Renal pelvis (tissue), 4 donors: ENCODE measurements around the gene DACT3. TPM values are rescaled to one million over a fixed set of nuclear protein-coding genes. Genes with fewer than 3 reads are reported as not detected.

Experiments
- DNase-seq: peaks from one replicate; pipeline ENCODE4 v3.0.0-alpha.2; 2013
- polyA plus RNA-seq, 3 donors: library from polyadenylated mRNA; unstranded; fragments of 120-200 nt; gene quantifications; one replicate each; pipeline ENCODE4 v1.2.1, GENCODE V29; 2013; ENCODE audit not compliant: insufficient read length in 3 of 3

The DACT3 gene
- polyA plus RNA-seq, 3 donors = 21.3 to 28.5 (median 23.0) TPM

GRCh38 chr19:46674416-46675178, 13.6 kb upstream of the DACT3 start:
- DNase-seq = peak; percentile 12

- no peak for DNase-seq
These were observed 9.8 kb upstream of the DACT3 start for GRCh38 chr19:46670813-46671212.

GRCh38 chr19:46668662-46669061, 7.7 kb upstream of the DACT3 start:
- DNase-seq = no peak

GRCh38 chr19:46665072-46665471, 4.1 kb upstream of the DACT3 start:
- no peak for DNase-seq

GRCh38 chr19:46661735-46662592, 982 bp upstream of the DACT3 start:
- peak; percentile 84 for DNase-seq

GRCh38 chr19:46660551-46661019, 397 bp downstream of the DACT3 start:
- DNase-seq = peak; percentile 29

- peak; percentile 78 for DNase-seq
These were observed 919 bp downstream of the DACT3 start for GRCh38 chr19:46660008-46660517.

- peak; percentile 73 for DNase-seq
These were observed 1.6 kb downstream of the DACT3 start for GRCh38 chr19:46659151-46660007.

GRCh38 chr19:46656541-46656940, 4.4 kb downstream of the DACT3 start:
- no peak for DNase-seq

- DNase-seq = no peak
These were observed 6.3 kb downstream of the DACT3 start for GRCh38 chr19:46654621-46655152.

GRCh38 chr19:46650445-46650844, 10.5 kb downstream of the DACT3 start:
- no peak for DNase-seq

- no peak for DNase-seq
These were observed 11.7 kb downstream of the DACT3 start for GRCh38 chr19:46648961-46649960.

- DNase-seq = no peak
These were observed 12.7 kb downstream of the DACT3 start for GRCh38 chr19:46648060-46648960.

GRCh38 chr19:46646402-46646801, 14.6 kb downstream of the DACT3 start:
- no peak for DNase-seq

- no peak for DNase-seq
These were observed 16.3 kb downstream of the DACT3 start for GRCh38 chr19:46644720-46645119.

GRCh38 chr19:46640656-46641055, 20.3 kb downstream of the DACT3 start:
- DNase-seq = no peak

- DNase-seq = peak; percentile 88
These were observed 21.4 kb downstream of the DACT3 start for GRCh38 chr19:46639358-46640182.

GRCh38 chr19:46637224-46637623, 23.8 kb downstream of the DACT3 start:
- no peak for DNase-seq
